AG09309 (cell line): ENCODE results near the gene LONRF2.

ENCODE experiments used
- DNase-seq: peaks from one replicate; pipeline ENCODE4 v3.0.0-alpha.2; 2010; ENCODE audit warnings: low read depth
- H3K4me3 ChIP-seq: 2 replicates; pipeline ENCODE4 v1.5.1; 2011; ENCODE audit warnings: mild to moderate bottlenecking, low read depth, low read length, moderate library complexity; ENCODE audit not compliant: control insufficient read depth
- CTCF ChIP-seq: IDR thresholded peaks from 2 replicates; pipeline ENCODE4 v1.5.1; 2011; ENCODE audit warnings: mild to moderate bottlenecking, low read depth, low read length, inconsistent platforms; ENCODE audit not compliant: insufficient read depth, control insufficient read depth; ENCODE audit errors: missing control alignments

LONRF2 gene

GRCh38 chr2:100283724-100284501 lies 38.4 kb downstream of the LONRF2 start:
- DNase-seq: no peak

GRCh38 chr2:100281521-100282438 lies 40.5 kb downstream of the LONRF2 start:
- no peak for DNase-seq
- TF ChIP-seq CTCF: no peak
- no peak overlapping the region for H3K4me3 ChIP-seq

More at GRCh38 chr2:100283724-100284501, 38.4 kb downstream of the LONRF2 start:
- H3K4me3 ChIP-seq: no peak overlapping the region
- no peak for TF ChIP-seq CTCF

- DNase-seq: no peak
- no peak overlapping the region for H3K4me3 ChIP-seq
- TF ChIP-seq CTCF: no peak
Observed at GRCh38 chr2:100279586-100280534, 42.4 kb downstream of the LONRF2 start.

- no peak for DNase-seq
- H3K4me3 ChIP-seq: no peak overlapping the region
- TF ChIP-seq CTCF: no peak
Observed at GRCh38 chr2:100278986-100279385, 43.3 kb downstream of the LONRF2 start.

- no peak for TF ChIP-seq CTCF
Observed at GRCh38 chr2:100278501-100278900, 43.8 kb downstream of the LONRF2 start.

More at GRCh38 chr2:100278501-100278900, 43.8 kb downstream of the LONRF2 start:
- no peak overlapping the region for H3K4me3 ChIP-seq
- DNase-seq: no peak
